HCT116 (cell line): Measurements from ENCODE around the gene NUDT2.

ENCODE experiments used
- CBX3 ChIP-seq: IDR thresholded peaks from 2 replicates; pipeline ENCODE4 v1.6.1; 2012; ENCODE audit warnings: low read depth
- CTCF ChIP-seq, 3 experiments: fragments of 200-600 bp in 1 of 3; sonication (generic) in 1 of 3; IDR thresholded peaks in 2 of 3; conservative IDR thresholded peaks in 1 of 3; 2 replicates each; pipeline ENCODE4 v1.5.1; 2012 to 2017; ENCODE audit warnings: low read depth in 2 of 3, low read length in 2 of 3, antibody characterized with exemption in 1 of 3, borderline replicate concordance in 1 of 3, control low read depth in 1 of 3, mild to moderate bottlenecking in 1 of 3, mixed read lengths in 1 of 3, mixed run types in 1 of 3, moderate library complexity in 1 of 3; ENCODE audit not compliant: insufficient read depth in 1 of 3
- EZH2phosphoT487 ChIP-seq: fragments of 200-600 bp; IDR thresholded peaks from 2 replicates; pipeline ENCODE4 v1.6.1; 2018; ENCODE audit warnings: antibody characterized with exemption, borderline replicate concordance
- FOSL1 ChIP-seq: IDR thresholded peaks from 2 replicates; pipeline ENCODE4 v1.6.1; 2012; ENCODE audit warnings: low read depth
- POLR2A ChIP-seq: IDR thresholded peaks from 2 replicates; pipeline ENCODE4 v1.7.0; 2011; ENCODE audit warnings: borderline replicate concordance; ENCODE audit not compliant: insufficient read depth, insufficient read length; ENCODE audit errors: extremely low read depth
- POLR2AphosphoS5 ChIP-seq: IDR thresholded peaks from 2 replicates; pipeline ENCODE4 v1.6.1; 2011; ENCODE audit warnings: mild to moderate bottlenecking, low read depth, low read length, moderate library complexity
- RAD21 ChIP-seq: IDR thresholded peaks from 2 replicates; pipeline ENCODE4 v1.6.1; 2012; ENCODE audit warnings: low read depth, mild to moderate bottlenecking
- SIN3A ChIP-seq: IDR thresholded peaks from 2 replicates; pipeline ENCODE4 v1.6.1; 2012; ENCODE audit warnings: low read depth
- SP1 ChIP-seq: IDR thresholded peaks from 2 replicates; pipeline ENCODE4 v1.6.1; 2012; ENCODE audit warnings: low read depth

GRCh38 chr9:34291023-34291422, 38.3 kb upstream of the NUDT2 start:
- TF ChIP-seq POLR2A (no peak), CTCF (IDR thresholded peaks at IDR 0.05 in 2 of 3, conservative IDR thresholded peaks at IDR 0.05 in 1 of 3; ENCODE audit: borderline replicate concordance in 1 of 3, insufficient read depth in 1 of 3, low read depth in 2 of 3, low read length in 2 of 3) (no peak), SIN3A (no peak), SP1 (no peak), FOSL1 (no peak), RAD21 (no peak), CBX3 (no peak), POLR2AphosphoS5 (no peak), EZH2phosphoT487 (no peak)
